HUDEP-2 (cell line): ENCODE results near the gene CPM.
"Not testable (repeated sequence)": the region's sequence is repeated elsewhere in the genome, so short reads cannot be mapped to it uniquely, and the experiment has no call there.

Experiments used
- DNase-seq, 76 experiments: peaks; one replicate each; lab custom pipeline; 2025; ENCODE audit not compliant: unreplicated experiment in 76 of 76; lab: John Stamatoyannopoulos, UW

CPM gene

GRCh38 chr12:68833508-68833907 lies 99.5 kb downstream of the CPM start:
- DNase-seq = no peak

GRCh38 chr12:68832504-68832867 lies 100.5 kb downstream of the CPM start:
- no peak for DNase-seq

- DNase-seq = no peak
Observed at GRCh38 chr12:68831751-68832503, 101.0 kb downstream of the CPM start.

- no peak for DNase-seq
Observed at GRCh38 chr12:68831272-68831671, 101.7 kb downstream of the CPM start.

- DNase-seq = no peak
Observed at GRCh38 chr12:68828672-68829068, 104.3 kb downstream of the CPM start.

GRCh38 chr12:68827895-68828671 lies 104.9 kb downstream of the CPM start:
- no peak for DNase-seq

- no peak for DNase-seq
Observed at GRCh38 chr12:68825569-68826217, 107.3 kb downstream of the CPM start.

- DNase-seq = no peak
Observed at GRCh38 chr12:68824597-68825250, 108.2 kb downstream of the CPM start.

GRCh38 chr12:68824131-68824530 lies 108.8 kb downstream of the CPM start:
- DNase-seq = no peak

- no peak for DNase-seq
Observed at GRCh38 chr12:68823696-68824095, 109.3 kb downstream of the CPM start.

- DNase-seq = no peak
Observed at GRCh38 chr12:68821357-68822188, 111.4 kb downstream of the CPM start.

GRCh38 chr12:68819481-68819880 lies 113.5 kb downstream of the CPM start:
- not testable (repeated sequence) for DNase-seq

GRCh38 chr12:68815928-68816800 lies 116.8 kb downstream of the CPM start:
- no peak for DNase-seq

GRCh38 chr12:68815232-68815927 lies 117.6 kb downstream of the CPM start:
- DNase-seq = no peak

GRCh38 chr12:68814490-68815231 lies 118.3 kb downstream of the CPM start:
- no peak for DNase-seq

- DNase-seq = no peak
Observed at GRCh38 chr12:68813242-68813593, 119.8 kb downstream of the CPM start.

- peak in 1 of 76 experiments; percentile 10 for DNase-seq
Observed at GRCh38 chr12:68812553-68813241, 120.3 kb downstream of the CPM start.

GRCh38 chr12:68811573-68811972 lies 121.4 kb downstream of the CPM start:
- not testable (repeated sequence) for DNase-seq
